ELR (cell line): Measurements from ENCODE around the gene SLC6A1.
A peak's percentile ranks its signal among the peaks of the same experiment; 100 is the strongest.

Source experiments
- DNase-seq: peaks from one replicate; pipeline ENCODE4 v3.0.0-alpha.2; 2015; ENCODE audit warnings: low read depth

Gene SLC6A1

GRCh38 chr3:11019116-11019819, 26.7 kb downstream of the SLC6A1 start:
- DNase-seq, result no peak

- DNase-seq, result no peak
Measured at GRCh38 chr3:11020764-11021163, 28.2 kb downstream of the SLC6A1 start.

DNA sequence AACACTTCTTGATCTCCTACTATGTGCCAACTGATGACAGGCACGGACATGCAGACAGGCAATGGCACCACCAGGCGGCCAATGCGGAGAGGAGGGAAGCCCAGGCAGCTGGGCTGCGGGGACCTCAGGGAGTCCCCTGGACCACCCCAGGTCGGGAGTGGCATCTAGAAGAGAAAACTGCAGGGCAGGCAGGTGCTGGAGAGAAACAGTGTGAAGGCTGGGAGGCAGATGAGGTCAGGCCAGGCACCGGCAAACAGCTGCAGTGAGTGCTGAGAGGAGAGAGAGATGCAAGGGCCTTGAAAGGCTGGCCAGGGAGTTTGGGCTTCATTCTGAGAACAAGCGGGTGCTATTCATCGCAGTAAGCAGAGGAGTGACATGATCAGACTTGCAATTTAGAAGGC, 29.1 kb downstream of the SLC6A1 start:
- DNase-seq, result no peak

GRCh38 chr3:11022115-11022514, 29.6 kb downstream of the SLC6A1 start:
- DNase-seq, result no peak

DNA sequence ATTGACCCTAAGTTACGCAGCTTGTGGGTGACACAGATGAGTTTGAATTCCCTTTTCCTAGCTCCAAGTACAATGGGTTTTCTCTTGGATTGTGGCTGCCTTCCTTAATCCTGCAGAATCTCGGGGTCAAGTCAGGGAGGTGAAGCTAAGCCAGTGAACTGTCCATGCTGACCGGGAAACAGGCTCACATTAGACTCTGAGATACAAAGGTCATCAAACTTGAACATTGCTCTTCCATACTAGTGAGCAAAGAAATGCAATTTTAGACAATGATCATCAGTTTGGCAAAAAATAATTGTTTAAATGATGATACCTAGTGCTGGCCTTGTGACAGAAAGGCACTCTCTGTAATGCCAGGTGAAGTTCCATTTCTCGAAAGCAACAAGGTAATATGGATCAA, 31.6 kb downstream of the SLC6A1 start:
- DNase-seq, result no peak

DNA sequence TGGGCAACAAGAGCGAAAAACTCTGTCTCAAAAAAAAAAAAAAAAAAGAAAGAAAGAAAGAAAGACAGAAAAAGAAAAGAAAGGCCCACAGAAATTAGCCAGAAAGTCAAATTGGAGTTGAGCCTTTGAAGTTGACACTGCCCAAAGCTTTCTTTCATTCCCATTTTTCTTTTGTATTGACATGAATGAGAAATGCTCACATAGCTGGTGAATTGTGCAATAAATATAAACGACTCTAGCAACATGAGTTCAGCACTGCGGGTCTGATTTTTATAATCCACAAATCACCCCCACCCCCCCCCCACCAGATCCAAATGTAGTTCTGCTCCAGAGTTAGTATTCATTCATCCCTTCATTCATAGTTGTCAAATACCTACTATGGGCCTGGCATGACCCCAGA, 37.4 kb downstream of the SLC6A1 start:
- no peak for DNase-seq

DNA sequence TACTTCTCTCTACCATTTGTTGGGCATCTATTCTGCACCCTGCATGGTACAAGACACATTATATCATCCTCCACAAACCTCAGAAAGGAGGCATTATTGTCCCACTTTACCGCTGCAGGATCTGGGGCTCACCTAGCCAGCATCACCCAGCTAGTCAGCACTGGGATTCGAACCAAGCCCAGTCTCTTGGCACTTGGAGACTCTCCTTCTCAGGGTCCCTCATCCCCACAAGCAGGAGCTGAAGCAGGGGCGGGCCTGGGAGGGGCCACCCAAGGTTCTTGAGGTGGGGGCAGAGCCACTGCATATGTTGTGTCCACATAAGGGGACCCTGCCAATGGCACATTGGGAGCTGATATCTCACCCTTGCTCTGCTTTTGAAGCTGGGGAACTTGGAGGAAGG, 41.3 kb downstream of the SLC6A1 start:
- DNase-seq, result no peak

- no peak for DNase-seq
Measured at GRCh38 chr3:11034309-11034985, 41.9 kb downstream of the SLC6A1 start.

- DNase-seq, result no peak
Measured at GRCh38 chr3:11035757-11036505, 43.4 kb downstream of the SLC6A1 start.

DNA sequence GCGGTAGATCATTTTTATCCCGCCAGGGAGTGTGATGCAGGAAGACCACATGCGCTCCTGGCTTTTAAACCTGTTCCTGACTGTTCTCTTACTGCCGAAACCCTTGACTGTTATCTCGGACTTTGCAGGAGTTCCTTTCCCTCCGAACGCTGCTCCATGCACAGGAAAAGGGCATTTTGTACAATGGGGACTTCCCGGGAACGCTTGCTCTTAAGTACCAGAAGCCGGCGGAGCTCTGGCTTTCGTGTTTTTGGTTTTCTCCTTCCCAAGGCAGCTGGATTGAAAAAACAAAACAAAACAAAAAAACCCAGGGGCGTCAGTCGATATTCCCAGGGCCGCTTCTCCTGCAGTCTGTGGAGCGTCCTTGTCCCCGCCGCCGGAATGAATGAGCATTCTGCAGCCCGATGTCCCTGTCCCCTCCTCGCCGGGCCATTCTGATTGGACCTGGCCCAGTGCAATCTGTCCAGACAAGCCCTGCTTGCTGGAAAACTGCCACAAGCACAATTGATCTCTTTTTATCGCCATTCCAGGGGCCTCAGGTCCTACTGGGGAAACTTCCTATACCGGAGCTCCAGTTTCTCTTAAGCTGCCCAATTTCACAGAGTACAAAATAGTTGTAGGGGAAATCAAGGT, 44.8 kb downstream of the SLC6A1 start:
- DNase-seq, result no peak

DNA sequence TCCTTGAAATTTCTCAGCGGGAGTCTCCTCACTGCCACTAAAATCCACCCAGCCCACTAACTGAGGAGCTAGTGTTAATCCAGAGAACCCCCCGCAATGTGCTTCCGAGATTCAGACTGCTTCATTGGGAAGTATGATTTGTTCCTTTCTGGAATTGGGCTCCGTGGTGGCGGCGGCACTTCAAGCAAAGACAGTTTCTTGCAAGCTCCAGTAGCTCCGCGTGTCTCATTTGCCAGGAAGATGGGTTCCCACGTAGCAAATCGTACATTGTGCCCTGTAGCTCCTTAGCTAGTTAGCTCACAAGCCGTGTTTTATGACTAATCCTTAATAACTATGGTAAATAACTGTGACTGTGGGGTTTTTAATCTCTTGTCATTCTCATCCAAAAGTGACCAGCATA, 45.4 kb downstream of the SLC6A1 start:
- DNase-seq, result no peak

DNA sequence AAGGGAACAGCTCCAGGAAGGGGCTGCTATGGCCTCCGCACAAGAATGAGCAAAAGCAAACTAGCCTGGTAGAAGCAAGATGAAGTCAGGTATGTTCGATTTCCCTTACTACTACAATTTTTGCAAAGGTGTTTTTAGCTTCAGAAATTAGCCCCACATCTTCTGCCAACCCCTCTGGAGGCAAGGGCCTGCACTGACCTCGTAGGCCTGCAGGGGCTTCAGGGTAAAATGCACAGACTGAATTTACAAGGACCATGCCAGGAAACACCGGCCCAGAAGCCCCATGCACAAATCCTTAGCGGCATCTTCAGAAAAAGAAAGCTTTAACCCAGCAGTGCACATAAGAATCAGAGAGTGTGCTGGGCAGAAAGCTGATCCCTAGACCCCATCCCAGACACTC, 53.0 kb downstream of the SLC6A1 start:
- no peak for DNase-seq

GRCh38 chr3:11047500-11047899, 55.0 kb downstream of the SLC6A1 start:
- no peak for DNase-seq

- DNase-seq, result no peak
Measured at GRCh38 chr3:11050666-11051323, 58.2 kb downstream of the SLC6A1 start.

- no peak for DNase-seq
Measured at GRCh38 chr3:11053926-11054503, 61.5 kb downstream of the SLC6A1 start.

- no peak for DNase-seq
Measured at GRCh38 chr3:11054739-11055438, 62.3 kb downstream of the SLC6A1 start.

- DNase-seq, result no peak
Measured at GRCh38 chr3:11055496-11055895, 62.9 kb downstream of the SLC6A1 start.

GRCh38 chr3:11056531-11057050, 64.0 kb downstream of the SLC6A1 start:
- no peak for DNase-seq

DNA sequence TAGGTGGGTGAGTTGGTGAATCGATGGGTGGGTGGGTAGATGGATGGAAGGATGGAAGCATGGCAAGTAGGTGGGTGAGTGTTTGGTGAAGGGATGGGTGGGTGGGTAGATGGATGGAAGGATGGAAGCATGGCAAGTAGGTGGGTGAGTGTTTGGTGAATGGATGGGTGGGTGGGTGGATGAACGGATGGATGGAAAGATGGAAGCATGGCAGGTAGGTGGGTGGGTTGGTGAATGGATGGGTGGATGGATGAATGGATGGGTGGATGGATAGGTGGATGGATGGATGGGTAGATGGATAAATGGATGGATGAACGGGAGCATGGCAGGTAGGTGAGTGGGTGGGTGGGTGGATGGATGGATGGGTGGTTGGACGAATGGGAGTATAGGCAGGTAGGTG, 65.1 kb downstream of the SLC6A1 start:
- no peak for DNase-seq

DNA sequence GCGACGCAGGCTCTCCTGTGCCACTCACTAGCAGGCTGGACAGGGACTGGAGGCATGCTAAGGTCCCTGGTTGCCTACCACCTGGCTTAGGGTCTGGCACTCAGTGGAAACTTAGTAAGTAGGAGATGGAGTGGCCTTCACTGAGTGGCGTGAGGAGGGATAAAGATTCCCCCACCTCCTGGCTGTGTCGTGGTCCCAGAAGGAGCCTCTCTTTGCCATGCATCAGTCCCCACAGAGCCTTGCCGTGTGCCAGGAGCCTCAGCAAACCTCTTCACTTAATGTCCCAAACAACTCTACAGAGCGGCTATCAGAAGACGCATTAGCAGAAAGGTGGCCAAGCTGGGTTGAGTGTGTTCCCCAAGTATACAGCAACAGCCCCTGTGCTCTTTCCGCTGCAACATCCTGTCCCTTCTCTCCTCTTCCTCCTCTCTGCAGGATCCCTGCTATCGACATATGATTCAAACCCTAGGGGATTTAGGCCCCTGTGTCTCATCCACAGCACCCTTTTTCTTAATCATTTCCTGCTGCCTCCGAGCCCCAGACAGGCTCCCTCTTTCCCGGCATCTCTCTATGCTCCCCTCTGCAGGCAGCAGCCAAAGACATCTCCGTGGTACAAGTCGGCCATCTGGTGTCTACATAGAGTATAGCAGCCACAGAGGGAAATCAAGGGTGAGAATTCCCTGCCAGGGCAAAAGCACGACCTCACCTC, 66.7 kb downstream of the SLC6A1 start:
- peak; percentile 91 for DNase-seq
